Stimulated activated CD8-positive, alpha-beta memory T cell treated with anti-CD3 and anti-CD28 coated beads, Interleukin-2, amount 100 ng/mL, for 48 hours (primary cell): Measurements from ENCODE around the gene GOLGA2.

ENCODE experiments used
- DNase-seq, 2 donors: peaks; one replicate each; pipeline ENCODE4 v3.0.0-alpha.2; 2020; ENCODE audit warnings: low read depth in 2 of 2

Gene GOLGA2, protein sequence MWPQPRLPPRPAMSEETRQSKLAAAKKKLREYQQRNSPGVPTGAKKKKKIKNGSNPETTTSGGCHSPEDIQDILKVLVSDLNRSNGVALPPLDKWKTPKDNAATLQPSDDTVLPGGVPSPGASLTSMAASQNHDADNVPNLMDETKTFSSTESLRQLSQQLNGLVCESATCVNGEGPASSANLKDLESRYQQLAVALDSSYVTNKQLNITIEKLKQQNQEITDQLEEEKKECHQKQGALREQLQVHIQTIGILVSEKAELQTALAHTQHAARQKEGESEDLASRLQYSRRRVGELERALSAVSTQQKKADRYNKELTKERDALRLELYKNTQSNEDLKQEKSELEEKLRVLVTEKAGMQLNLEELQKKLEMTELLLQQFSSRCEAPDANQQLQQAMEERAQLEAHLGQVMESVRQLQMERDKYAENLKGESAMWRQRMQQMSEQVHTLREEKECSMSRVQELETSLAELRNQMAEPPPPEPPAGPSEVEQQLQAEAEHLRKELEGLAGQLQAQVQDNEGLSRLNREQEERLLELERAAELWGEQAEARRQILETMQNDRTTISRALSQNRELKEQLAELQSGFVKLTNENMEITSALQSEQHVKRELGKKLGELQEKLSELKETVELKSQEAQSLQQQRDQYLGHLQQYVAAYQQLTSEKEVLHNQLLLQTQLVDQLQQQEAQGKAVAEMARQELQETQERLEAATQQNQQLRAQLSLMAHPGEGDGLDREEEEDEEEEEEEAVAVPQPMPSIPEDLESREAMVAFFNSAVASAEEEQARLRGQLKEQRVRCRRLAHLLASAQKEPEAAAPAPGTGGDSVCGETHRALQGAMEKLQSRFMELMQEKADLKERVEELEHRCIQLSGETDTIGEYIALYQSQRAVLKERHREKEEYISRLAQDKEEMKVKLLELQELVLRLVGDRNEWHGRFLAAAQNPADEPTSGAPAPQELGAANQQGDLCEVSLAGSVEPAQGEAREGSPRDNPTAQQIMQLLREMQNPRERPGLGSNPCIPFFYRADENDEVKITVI

DNA sequence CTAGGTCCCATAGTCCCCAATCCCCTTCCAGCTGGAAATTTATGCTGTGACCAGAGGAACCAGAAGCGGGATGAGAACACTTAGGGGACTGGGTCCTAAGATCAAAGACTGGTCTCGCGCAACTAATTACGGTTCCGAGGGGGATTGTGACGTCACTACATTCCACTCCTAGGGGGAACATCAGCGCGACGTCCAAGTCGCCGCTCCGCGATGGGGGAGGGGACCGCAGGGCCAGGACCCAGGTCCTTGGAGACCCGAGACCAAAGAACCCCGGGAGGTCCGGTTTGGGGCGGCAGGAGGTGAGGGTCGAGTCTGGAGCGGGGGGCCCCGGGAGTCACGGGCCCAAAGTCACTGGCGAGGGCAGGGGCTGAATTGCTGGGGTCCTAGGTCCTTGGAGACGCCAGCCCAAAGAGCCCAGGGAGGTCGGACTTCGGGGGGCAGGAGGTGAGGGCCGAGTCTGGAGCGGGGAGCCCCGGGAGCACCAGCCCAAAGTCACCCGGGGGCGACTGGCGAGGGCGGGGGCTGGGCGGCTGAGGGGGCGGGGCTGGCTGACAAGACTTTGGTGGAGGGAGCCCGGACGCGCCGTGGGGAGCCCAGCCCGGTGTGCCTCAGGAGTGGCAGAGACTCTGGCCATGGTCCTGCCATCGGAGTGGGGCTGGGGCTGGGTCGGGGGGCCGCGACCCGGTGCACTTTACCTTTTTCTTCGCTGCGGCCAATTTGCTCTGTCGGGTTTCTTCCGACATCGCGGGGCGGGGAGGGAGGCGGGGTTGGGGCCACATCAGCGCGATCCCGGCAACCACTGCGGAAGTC is at the start of gene GOLGA2:
Gene GOLGA2 (minus strand): TSS at position 810 of the 810 bp plus-strand sequence. CDS start 31 bp downstream, at position 779.
- peak in 1 of 2 donors; percentile 64 for DNase-seq

DNA sequence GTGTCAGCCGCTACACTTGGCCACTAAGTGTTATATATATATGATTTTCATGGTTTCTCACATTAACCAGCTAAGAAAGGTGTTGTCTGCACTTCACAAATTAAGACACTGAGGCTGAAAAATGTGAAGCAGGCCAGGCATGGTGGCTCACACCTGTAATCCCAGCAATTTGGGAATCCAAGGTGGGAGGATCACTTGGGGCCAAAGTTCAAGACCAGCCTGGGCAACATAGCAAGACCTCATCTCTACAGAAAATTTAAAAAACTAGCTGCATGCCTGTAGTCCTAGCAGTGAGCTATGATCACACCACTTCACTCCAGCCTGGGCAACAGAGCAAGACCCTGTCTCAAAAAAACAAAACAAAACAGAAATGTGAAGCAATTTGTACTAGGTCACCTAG is 48.6 kb upstream of the GOLGA2 start:
- no peak for DNase-seq

DNA sequence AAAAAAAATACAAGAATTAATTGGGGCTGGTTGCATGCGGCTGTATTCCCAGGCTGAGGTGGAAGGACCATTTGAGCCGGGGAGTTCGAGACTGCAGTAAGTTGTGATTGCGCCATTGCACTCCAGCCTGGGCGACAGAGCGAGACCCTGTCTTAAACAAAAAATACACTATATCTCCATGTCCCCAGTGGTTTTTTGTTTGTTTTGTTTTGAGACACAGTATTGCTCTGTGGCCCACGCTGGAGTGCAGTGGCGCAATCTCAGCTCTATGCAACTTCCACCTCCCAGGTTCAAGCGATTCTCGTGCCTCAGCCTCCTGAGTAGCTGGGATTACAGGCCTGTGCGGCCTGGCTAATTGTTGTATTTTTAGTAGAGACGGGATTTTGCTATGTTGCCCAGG is 48.0 kb upstream of the GOLGA2 start:
- no peak for DNase-seq

DNA sequence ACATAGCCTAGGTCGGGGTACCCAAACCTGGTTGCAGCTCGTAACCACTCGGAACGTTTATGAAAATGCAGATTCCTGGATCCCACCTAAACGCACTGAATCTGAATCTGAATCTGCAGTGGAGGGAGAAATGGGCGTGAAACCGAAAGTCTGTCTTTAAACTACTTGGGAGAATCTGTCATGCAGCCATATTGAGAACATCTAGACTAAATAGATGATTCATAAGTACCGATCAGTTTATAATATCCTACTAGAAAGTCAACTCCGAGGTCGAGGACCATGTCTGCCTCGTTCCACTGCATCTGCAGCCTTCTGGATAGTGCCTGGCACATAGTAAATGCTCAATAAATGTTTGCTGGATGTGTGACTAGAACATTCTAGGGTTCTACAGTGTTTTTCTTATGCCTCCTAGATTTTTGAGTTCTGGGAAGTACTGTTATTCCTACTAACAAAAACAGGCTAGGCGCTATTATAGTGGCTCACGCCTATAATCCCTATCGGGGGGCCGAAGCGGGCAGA is 47.5 kb upstream of the GOLGA2 start:
- no peak for DNase-seq

DNA sequence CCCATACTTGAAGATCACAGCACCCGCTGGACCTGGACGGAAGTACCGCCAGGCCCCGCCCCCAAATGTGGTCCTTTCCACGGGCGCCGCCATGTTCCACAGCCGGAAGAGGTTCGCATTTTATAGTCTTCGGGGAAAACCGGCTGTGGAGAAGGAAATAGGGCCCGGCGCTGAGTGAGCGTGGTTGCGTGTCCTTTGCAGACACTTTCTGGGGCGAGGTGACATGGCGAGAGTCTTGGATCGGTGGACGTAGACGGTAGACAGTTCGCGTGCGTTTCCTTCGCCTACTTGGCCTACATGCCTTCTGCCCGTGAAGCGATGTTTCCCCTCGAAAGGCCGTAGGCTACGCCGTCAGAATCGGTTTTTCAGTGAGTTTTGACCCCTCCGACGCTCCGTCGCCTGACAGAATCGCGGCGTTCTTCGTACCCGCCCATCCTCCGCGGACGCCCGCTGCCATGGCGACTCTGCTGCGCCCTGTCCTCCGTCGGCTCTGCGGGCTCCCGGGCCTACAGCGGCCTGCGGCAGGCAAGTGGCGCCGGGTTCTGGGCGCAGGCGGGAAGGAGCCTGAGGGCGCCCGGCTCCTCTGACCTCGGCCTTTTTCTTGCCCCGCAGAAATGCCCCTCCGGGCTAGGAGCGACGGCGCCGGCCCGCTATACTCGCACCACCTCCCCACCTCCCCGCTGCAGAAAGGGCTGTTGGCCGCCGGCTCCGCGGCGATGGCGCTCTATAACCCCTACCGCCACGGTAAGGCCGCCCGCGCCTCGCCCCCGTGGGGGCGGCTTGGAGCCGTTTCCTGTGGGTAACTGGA is 46.8 kb upstream of the GOLGA2 start, which contains the start of the genes COQ4 and TRUB2:
Gene COQ4 (plus strand): TSS at position 436 of the 808 bp plus-strand sequence. CDS start 20 bp downstream, at position 456.
Gene TRUB2 (minus strand): TSS at position 44 of the 808 bp plus-strand sequence. CDS start 39 bp downstream, at position 5.
- DNase-seq = peak; percentile 89 to 90

DNA sequence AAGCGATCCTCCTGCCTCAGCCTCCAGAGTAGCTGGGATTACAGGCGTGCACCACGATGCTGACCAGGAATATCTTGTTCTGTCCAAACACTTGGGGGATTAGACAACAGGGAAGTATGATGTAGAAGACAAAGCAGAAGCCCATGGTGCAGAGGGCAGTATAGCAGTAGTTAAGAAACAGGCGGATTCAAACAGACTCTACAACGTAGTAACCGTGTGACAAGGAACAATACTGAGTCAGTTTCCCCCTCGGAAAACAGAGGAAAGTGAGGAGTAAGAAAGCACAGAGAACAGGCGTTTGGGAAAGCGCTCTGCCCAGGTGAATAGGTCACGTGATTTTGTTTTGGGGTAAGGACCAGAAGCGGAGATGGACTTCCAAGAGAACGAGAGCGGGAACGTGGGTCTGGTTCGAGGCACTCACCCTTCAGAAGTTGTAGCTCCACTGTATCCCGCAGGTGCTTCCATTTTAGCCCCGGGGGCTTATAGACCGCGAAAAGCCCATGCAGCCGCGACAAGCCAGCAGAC is 46.1 kb upstream of the GOLGA2 start:
- DNase-seq = no peak

DNA sequence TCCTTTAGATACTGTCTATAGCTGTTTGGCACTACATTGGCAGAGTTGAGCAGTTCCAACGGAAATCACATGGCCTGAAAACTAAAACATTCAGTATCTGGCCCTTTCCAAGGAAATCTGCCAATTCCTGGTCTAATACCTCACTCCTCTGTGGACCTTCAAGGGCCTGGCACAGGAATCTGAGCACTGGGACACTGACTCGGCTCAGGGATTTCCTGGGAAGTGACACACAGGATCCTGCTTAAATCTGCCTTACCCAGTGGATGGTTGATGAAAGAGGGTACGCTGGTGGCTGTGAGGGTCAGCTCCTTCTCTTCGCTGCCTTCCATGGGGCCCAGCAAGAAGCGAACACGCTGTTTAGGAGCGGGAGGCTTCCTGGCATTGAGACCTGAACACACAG is 45.5 kb upstream of the GOLGA2 start:
- no peak for DNase-seq

DNA sequence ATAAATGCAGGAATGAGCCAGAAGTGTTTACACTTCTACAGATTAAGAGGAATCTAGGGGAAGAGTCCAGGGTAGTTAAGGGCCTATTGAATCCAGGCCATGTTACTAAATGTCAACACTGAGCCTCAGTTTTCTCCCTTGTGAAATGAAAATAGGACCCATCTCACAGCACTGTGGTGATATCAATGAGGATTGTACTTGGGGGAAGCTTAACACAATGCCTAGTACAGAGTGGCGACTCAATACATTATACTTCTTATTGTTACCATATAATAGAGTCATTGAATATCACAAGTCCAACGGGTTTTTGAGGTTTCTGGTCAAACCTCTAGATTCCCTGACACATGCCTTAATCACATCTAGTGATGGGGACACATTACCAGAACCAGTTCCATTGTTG is 41.8 kb upstream of the GOLGA2 start:
- DNase-seq = no peak

DNA sequence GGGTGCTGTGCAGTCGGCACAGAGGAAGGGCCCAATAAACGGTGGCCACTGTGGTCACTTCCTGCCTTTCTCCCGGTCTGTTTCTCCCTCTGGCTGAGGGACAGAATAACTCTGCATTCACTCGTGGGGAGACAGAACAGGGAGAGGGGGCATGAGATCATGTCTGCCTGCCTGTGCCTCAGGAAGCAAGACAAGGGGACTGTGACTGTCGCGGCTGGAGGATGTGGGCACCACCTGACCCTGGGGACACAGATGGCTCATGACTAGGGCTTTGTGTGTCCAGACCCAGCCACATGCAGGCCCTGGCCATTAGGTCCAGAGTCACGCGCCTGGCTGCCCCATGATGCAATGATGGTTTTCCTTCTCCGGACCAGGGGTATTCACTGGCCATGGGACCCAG is 40.6 kb upstream of the GOLGA2 start:
- no peak for DNase-seq

DNA sequence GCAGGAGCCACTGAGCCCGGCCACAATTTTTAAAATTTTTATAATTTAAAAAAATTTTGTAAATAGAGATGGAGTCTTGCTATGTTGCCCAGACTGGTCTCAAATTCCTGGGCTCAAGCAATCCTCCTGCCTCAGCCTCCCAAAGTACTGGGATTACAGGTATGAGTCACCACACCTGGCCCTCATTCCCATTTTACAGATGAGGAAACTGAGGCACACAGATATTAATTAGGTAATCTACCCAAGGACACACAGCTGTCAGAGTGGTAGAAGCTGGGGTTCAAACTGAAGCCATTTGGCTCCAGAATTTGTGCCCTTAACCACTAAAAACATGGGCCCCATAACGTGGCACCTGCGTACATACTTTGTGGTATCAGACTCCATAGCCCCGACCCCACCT is 38.9 kb upstream of the GOLGA2 start:
- DNase-seq = no peak

DNA sequence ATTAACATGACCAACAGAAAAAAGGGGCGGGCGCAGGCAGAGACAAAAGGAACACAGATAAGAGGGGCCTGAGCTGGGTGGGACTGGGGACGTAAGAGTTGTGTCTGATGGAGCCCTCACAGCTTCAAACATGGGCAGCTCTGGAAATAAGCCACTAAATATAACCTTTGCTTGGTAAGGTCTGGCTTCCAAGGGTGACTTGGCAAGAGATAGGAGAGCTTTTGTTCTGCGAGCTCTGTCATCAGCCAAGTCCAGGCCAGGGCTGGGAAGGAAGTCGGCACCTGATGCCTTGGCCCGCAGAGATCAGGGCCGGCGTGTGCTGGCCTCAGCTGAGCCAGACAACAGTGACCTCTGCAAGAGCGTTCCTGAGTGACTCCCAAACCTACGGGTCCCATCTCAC is 34.7 kb upstream of the GOLGA2 start:
- DNase-seq = no peak

DNA sequence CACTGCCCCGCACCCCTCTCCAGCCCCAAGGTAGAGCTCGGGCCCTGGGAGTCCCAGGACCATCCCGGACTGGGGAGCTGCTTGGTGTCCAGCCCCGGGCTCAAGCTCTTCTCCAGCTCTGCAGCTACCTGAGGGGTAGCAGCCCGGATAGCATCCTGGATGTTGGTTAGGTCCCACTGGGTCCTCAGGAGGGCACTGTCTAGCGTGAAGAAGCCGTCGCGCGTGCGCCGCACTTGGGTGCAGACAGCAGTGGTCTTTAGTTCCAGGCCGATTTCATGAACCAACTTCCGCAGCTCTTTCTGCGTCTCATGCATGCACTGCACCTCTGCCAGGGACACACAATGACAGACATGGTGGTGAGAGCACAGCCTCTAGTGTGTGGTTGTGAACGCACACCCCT is 33.7 kb upstream of the GOLGA2 start:
- no peak for DNase-seq

DNA sequence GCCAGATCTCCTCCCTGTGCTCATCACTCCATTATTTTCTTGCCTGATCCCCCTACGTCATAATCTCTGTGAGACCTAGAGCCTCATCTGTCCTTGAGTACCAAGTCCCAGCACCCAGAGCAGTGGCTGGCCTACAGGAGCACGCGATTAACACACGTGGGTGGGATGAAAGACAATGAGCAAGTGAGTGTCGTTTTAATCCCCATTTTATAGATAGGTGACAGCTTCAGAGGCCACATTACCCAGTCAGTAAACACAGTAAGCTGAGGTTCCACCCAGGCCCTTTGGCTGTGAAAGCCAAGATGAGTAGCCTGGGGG is 29.1 kb upstream of the GOLGA2 start:
- DNase-seq = no peak

DNA sequence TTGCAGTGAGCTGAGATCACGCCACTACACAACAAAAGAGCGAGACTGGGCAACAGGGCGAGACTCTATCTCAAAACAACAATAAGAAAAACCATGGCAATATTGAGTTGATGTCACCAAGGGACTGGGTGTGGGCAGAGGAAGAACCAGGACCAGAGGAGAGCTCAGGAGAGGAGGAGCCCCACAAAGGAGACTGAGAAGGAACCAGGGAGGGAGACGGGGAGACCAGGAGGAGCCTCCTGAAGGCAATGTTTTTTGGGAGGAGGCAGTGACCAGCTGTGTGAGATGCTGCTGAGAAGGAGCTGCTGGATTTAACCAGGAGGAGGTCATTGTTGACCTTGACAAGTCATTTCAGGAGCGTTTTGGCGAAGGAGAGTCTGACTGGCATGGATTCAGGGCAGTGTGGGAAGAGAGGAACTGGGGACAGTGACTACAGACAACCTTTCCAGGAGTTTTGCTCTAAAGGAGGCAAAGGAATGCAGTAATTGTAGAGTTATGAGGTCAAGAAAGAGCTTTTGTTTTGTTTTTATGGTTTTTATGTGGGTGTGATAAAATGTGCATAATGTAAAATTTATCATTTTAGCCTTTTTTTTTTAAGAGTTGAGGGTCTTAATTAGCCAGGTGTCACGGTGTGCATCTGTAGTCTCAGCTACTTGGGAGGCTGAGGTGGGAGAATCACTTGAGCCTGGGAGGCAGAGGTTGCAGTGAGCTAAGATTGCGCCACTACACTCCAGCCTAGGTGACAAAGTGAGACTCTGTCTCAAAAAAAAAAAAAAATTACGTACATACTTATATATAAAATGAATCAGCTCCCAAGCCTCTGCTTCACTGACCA is 28.5 kb upstream of the GOLGA2 start:
- no peak for DNase-seq

DNA sequence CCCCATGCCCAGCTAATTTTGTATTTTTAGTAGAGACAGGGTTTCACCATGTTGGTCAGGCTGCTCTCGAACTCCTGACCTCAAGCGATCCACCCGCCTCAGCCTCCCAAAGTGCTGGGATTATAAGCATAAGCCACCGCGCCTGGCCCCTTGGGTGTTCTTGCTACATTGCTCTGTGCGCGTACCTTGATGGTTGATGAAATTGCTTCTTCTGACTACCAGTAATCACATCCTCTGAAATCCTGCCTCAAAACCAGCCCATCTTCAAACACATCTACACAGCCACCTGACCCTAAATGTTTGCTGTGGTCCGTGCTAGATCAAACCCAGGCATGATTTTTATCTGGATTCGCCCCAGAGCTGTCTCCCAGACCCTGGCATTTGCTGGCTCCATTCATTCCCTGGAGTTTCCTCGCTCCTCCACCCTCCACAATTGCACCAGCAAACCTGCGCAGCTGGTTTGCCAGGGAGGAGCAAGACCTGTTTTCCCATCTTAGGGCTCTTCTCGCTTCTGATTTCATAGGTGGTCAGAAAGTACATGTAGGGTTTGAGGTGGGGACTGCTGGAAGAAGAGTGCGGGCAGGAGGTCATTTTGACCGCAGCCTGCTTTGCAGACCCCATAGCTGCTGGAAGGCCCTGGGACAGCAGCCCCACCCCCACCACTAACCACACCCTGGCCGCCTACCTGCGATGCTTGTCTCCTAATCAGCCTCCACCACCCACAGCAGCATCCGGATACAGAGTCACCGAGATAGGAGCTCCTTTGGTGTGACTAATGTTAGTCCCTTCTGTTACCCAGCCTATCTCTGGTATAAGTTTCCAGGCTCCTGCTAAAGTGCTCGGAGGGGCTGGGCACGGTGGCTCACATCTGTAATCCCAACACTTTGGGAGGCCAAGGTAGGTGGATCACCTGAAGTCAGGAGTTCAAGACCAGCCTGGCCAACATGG is 23.0 kb upstream of the GOLGA2 start:
- DNase-seq = no peak

DNA sequence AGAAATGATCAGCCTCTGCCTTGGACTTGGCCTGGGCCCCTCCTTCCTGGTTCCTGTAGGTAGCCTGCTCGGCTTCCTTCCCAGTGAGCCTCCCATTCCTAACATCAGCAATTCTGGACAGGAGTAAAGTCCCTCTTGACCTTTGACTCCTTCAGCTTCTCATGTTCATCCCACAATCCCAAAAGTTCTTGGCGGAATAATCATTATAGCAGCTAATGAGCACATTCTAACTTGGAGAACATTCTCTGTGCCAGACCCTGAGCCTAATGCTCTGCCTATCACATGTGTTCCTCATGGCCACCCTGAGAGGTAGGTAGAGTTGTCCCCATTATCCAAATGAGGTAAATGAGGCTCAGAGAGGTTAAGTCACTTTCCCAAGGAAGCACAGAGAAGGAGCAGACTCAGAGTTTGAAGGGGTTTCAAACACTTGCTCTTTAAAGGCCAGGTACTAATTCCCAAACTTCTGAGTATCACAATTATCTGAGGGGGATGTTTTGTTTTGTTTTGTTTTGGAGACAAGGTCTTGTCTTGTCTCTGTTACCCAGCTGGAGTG is 21.5 kb upstream of the GOLGA2 start:
- DNase-seq = no peak

DNA sequence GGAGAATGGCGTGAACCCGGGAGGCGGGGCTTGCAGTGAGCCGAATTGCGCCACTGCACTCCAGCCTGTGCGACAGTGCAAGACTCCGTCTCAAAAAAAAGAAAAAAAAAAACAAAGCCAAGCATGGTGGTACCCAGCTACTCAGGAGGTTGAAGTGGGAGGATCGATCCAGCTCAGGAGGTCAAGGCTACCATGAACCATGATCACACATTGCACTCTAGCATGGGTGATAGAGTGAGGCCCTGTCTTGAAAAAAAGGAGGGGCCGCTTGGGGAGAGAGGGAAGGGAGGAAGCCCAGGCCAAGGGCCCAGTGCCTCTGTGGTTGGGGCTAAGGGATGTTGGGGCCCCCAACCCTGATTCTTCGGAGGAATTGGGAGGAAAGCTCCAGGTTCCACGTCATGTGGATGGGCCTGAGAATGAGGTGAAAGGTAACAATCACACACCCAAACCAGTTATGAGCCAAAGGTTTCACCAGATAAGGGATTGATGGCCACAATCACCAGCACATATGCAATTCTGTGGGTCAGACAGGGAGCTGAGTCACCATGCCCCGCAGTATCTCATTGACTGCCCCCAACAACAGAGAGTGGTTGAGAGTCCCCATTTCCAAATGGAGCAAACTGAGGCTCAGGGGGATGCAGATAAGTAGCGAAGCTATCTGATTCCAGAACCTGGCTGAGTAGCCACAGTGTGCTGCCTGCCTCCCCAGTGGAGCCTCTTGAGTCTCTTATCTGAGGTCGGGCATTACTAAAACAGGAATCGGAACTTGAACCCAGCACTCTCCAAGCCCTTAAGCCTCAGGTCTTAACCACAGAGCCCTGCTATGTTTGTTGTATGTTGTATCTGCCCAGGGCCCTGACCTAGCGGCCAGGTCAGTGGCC is 20.8 kb upstream of the GOLGA2 start:
- no peak for DNase-seq
